H1 (cell line): ENCODE results near the gene TSR3. TPM values are rescaled to one million over a fixed set of nuclear protein-coding genes. Genes with fewer than 3 reads are reported as not detected.

Experiments used
- ASH2L ChIP-seq: fragments of 200-600, 300-600 bp; sonication (generic); IDR thresholded peaks from one replicate; pipeline ENCODE4 v1.7.1; 2017; ENCODE audit warnings: low read length
- CHD7 ChIP-seq: fragments of 300-600 bp; sonication (generic); IDR thresholded peaks from 2 replicates; pipeline ENCODE4 v1.7.1; 2012; ENCODE audit warnings: low read length, moderate library complexity, mild to moderate bottlenecking, inconsistent platforms; ENCODE audit not compliant: insufficient replicate concordance
- CREB1 ChIP-seq: IDR thresholded peaks from 2 replicates; pipeline ENCODE4 v1.6.1; 2012; ENCODE audit warnings: inconsistent platforms
- HDAC6 ChIP-seq: IDR thresholded peaks from one replicate; pipeline ENCODE4 v1.7.1; 2012; ENCODE audit warnings: low read depth, mild to moderate bottlenecking, inconsistent platforms, low read length, moderate library complexity
- JUND ChIP-seq: IDR thresholded peaks from 2 replicates; pipeline ENCODE4 v1.6.1; 2011; ENCODE audit warnings: mild to moderate bottlenecking, improper control_type of control experiment, low read length
- POLR2AphosphoS5 ChIP-seq: IDR thresholded peaks from 2 replicates; pipeline ENCODE4 v1.6.1; 2011; ENCODE audit warnings: low read depth, low read length
- SAP30 ChIP-seq: fragments of 300-600 bp; sonication (generic); IDR thresholded peaks from 2 replicates; pipeline ENCODE4 v1.7.1; 2012; ENCODE audit warnings: low read length, moderate library complexity, mild to moderate bottlenecking, inconsistent platforms; ENCODE audit not compliant: insufficient read depth, insufficient replicate concordance
- polyA plus RNA-seq, 7 experiments: library from polyadenylated mRNA; depleted of rRNA in 3 of 7; stranded (reverse) in 5 of 7; unstranded in 2 of 7; fragments of >200 nt in 5 of 7; fragments of 200-250 nt in 2 of 7; gene quantifications; 1 replicate in 5 of 7; 2 replicates in 1 of 7; 4 replicates in 1 of 7; pipeline versions ENCODE4 v1.2.1 to v1.2.3, GENCODE V29; 2011 to 2013; ENCODE audit warnings: missing spikeins in 2 of 7, mixed read lengths in 2 of 7
- total RNA-seq: library from RNA; stranded (reverse); fragmentation: NEBNext Ultra II Directional; extraction: Animal tissue kit (Norgen Biotek cat#: 25700); gene quantifications from 2 replicates; pipeline ENCODE4 v1.2.1, GENCODE V29; 2021

Gene TSR3
- total and polyA plus RNA-seq, 2 of the 8 experiments (the other 6 are each of a cell fraction or from before 2014, with no cell fraction given) = 43.1 to 52.3 TPM

- TF ChIP-seq CHD7 = no peak
- TF ChIP-seq ASH2L = no peak
- TF ChIP-seq HDAC6 = no peak
- no peak for TF ChIP-seq CREB1
- TF ChIP-seq SAP30 = no peak
- no peak for TF ChIP-seq POLR2AphosphoS5
- no peak for TF ChIP-seq JUND
Measured at GRCh38 chr16:1355591-1355990, 3.9 kb upstream of the TSR3 start (continued).
